GM18951 (cell line): ENCODE data around the gene TARS1.
"Not testable (repeated sequence)": the region's sequence is repeated elsewhere in the genome, so short reads cannot be mapped to it uniquely, and the experiment has no call there.

Experiments used
- POLR2A ChIP-seq: IDR thresholded peaks from 4 replicates; pipeline ENCODE4 v1.6.1; 2011; ENCODE audit warnings: mild to moderate bottlenecking; ENCODE audit not compliant: insufficient read length, insufficient read depth; ENCODE audit errors: extremely low read depth
- in situ Hi-C: fragments of 300-500 bp; cut with MboI; formaldehyde crosslinking; loops from one replicate; pipeline ENCODE4 v1.12.0; 2022; ENCODE audit warnings: low sequenced_read_pairs, mixed read lengths, inconsistent platforms; ENCODE audit not compliant: unreplicated experiment

TARS1 gene

DNA sequence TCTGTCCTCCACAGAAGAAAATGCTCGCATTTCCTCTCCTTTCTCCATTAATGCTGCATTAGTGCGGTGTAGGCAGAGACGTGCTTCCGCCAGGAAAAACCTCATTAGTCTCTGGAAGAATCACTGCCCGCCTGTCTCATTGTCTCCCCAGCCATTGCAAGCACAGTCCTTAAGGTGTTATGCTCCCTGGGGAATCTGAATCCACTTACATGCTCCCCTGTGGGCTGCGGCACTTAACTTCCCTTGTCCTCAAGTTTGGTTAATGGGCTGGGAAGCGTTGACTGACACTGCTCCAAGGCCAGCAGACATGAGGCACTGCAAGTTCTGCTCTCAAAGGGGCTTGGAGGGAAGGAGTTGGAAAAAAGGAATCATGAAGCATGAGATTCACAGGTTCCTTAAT, 41.6 kb downstream of the TARS1 start:
- TF ChIP-seq POLR2A = no peak
- in situ Hi-C loops = no loop called here

DNA sequence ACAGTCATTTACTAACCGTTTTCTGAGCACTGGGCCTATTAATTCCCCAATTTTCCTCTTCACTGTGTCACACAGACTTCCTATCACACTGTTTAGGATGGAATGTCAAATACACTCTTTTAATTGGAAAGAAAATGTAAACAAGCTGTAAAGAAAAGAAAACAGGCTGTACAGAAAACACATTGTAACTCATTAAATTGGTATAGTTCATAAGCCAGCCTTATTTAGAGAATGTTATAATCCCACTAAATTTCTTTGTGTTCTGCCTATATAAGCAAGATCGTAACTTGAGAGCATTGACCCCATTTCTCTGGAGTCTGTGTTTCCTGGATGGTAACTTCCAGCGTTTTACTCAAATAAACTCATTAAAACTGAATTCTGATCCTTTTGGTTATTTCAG, 46.5 kb downstream of the TARS1 start:
- TF ChIP-seq POLR2A = no peak
- in situ Hi-C loops = no loop called here

DNA sequence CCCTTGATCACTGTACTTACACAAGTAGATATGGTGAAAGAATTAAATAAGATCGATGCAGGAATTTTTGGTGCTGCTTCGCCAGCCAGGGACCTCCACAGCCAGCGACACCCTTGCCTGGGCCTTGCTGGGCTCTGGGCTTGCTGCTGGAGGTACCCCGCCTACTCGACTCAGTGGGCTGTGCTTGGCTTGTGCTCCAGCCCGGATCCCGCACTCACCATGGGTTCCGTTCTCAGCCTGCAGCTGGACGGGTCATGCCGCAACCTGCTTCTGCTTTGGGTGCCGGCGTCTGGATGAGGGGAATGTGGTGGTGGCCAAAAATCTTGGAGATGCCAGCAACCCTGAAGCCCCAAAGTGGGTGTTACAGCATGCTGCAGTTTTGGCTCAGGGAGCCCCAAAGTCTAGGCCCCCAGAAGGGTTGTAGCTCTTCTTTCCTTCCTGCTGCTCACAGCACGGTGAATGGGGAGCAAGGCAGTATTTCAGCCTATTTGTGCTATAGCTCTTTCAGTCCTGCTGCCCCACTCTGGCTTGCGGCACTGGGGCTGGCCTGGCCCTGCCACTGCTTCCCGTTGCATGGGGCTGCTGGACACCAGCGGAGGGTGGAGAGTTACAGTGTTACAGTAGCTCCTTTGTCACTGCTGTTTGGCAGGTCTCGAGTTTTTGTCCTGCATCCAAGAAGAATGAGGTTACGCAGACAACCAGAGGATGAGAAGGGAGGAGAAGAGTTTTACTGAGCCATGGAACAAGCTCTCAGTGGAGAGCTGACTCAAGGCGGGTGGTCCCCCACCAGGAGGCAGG, 48.0 kb downstream of the TARS1 start:
- in situ Hi-C loops = no loop called here
- no peak for TF ChIP-seq POLR2A

DNA sequence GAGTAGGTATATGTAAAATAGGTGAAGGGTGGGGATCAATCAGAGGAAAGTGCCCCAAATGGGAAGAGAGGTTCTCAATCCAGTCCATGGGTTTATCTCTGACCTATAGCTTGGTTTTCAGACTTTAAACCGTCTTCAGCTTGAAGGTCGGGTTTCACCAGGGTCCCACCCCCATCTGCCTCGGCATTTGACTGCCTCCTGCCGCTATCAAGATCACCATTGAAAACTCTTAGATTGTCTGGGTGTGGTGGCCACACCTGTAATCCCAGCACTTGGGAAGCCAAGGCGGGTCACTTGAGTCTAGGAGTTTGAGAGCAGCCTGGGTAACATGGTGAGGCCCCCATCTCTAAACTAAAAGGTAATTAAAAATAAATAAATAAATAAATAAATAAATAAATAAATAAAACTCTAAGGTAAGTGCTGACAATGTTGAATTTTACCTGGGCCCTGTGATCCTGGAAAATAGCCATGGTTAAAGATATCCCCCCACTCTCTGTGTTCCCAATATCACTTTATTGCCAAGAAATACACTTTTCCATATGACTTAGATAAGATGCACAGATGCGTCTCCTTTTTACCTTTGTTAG, 48.8 kb downstream of the TARS1 start:
- TF ChIP-seq POLR2A = no peak
- in situ Hi-C loops = no loop called here

DNA sequence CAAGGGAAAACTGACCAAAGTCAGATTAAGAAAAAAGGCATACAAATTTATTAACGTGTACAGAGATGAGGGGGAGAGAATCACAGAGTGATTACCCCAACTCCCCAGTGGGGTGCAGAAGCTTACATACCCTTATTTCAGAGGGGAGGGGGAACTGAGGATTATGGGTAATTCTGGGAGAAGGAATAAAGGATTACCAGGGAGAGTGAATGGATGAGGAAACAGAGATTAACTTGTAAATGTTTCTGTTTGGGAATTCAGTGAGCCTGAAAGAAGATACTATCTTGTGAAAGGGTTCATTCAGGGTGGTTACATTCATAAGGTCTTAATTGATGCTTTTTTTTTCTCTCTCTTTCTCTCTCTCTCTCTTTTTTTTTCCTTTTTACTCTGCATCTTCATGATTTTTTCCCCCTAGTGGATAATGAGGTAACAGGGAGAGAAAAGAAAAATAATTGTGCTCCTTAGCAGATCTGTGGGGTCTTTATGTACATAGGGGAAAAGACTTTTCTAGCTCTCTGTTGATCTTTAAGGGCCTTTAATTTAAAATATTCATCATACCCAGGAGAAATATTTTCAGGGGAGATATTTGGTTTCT, 49.4 kb downstream of the TARS1 start:
- in situ Hi-C loops = no loop called here
- TF ChIP-seq POLR2A = no peak

DNA sequence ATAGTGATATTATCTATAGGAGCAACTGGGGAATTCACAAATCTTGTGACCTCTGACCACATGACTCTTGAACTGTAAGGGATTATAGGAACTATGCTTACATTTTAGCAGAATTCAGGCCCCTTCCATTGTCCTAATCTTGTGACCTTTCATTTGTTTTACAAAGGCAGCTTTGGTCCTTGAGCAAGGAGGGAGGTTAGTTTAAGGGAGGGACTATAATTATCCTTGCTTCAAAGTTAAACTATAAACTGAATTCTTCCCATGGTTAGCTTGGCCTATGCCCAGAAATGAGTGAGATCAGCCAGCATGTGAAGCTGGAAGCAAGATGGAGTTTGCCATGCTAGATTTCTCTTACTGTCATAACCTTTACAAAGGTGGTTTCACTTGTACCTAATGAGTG, 51.2 kb downstream of the TARS1 start:
- in situ Hi-C loops = no loop called here
- no peak for TF ChIP-seq POLR2A

DNA sequence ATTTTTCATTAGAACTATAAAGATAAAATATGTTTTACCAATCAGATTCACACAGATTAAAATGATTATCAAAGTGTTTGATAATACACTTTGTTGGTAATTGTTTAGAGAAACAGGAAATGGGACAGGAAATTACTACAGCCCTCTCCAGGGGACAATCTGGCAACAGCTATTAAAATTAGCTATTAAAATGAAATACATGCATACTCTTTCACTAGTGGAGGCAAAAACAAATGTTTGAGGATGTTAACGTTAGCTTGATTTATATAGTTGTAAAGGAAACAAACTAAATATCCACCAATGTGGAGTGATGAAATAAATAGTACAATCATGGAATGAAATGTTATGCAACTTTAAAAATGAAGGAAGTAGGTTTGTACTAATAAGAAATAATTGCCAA, 53.7 kb downstream of the TARS1 start:
- in situ Hi-C loops = no loop called here
- TF ChIP-seq POLR2A = no peak

DNA sequence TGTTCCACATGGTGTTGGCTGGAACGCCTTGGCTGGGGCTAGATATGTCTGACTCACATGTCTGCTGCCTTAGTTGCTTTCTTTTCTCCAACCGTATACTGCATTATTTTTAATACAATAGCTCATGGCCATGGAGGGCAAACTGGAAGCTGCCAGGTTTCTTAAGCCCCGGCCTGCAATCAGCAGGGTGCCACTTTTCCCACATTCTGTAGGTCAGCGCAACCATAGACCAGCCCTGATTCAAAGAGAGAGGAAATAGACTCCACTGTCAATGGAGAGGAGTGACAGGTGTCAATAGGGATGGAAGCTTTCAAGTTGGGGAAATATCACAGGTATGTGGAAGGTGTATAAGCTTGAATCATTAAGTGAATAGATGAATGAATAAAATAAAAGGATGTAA, 60.5 kb downstream of the TARS1 start:
- in situ Hi-C loops = no loop called here
- no peak for TF ChIP-seq POLR2A

DNA sequence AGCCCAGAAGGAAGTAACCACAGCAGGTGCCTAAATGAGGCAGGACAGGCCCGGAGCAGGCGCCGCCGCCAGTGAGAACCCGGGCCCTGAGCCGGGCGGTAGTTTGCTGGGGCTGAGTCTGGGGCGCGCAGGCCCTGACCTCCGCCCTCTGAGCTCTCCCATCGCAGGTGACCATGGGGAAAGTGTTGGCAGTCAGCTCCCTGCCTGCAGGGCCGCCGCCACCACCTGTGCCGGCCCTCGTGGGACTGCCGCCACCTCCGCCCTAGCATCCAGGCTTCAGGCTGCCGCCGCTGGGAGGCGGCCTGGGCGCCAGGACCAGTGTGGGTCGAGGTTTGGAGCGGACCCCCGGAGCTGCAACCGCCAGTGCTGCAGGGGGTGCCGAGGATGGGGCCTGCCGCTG, 61.1 kb downstream of the TARS1 start:
- in situ Hi-C loops = no loop called here
- no peak for TF ChIP-seq POLR2A

DNA sequence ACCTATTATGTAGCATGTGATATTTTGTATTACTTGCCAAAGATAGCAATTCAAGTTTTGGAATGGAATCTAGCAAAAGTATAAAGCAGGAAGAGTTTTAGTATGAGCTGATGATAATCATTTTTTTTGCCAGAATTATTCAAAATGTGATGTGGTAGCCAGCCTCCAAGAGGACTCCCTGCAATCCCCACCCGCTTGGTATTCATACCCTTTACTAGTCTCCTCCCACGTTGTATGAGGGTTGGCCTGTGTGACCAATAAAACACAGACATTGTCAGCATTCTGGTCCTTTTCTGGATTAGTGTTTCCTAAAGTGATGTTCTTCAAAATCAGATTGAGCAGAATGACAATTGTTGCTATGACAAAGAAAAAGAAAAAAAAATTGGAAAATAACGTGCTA, 63.8 kb downstream of the TARS1 start:
- TF ChIP-seq POLR2A = no peak
- in situ Hi-C loops = no loop called here

DNA sequence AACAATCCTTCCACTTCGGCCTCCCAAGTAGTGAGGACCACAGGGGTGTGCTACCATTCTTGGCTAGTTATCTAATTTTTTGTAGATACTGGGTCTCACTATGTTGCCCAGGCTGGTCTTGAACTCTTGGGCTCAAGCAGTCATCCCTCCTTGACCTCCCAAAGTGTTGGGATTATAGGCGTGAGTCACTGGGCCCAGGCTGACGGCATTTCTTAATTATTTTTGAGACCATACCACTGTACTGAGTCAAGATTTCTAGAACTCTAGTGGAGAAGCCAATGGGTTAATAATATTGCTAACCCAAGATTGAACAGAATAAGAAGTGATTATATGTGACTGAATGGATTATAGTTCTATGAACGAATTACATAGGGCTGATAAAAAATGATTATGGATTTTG, 66.7 kb downstream of the TARS1 start:
- in situ Hi-C loops = no loop called here
- no peak for TF ChIP-seq POLR2A

DNA sequence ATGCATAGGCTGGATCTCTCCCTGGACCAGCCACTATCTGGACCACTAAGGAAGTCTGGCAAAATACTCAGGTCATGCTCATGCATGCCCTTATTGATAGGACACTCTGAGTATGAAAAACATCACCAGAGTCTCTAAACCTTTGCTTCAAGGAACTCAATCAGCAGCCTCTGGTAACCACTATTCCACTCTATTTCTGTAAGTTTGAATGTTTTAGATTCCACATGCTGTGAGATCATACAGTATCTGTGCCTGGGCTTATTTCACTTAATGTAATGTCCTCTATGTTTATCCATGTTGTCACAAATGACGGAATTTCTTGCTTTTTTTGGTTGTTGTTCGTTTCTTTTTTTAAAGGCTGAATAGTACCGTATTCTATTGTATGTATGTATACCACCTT, 68.3 kb downstream of the TARS1 start:
- in situ Hi-C loops = no loop called here
- TF ChIP-seq POLR2A = no peak

DNA sequence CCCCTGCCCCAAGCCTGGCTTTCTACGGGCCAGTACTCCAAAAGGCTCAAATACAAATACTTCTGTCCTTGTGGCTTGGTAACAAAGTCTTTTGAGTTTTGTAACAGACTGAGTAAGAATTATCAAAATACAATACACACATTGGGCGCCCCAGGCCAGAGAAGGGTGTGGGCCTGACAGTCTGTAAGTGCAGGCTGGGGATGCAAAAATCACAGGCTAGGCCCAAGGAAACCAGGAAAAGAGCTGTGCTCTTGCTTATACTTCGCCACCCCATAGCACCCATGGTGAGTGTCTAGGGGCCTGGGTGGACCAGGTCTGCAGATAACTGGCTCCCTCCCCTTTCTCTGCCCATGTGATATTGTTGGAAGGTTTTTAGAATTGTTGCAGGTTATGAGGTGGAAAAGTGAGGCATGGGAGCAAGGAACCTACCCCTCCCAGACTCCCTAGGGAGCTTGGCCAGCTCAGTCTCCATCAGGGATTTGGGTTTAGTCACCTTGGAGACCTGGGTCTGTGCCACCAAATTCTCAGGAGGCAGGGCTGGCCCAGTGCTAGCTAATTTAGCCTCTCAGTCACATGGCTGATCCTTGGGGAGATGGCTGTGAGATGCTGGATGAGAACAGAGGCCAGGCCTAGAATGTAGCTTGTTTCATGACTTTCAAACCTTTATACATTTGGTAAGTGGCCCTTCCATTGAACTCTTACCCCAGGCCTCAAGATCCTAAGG, 72.9 kb downstream of the TARS1 start:
- in situ Hi-C loops = no loop called here
- no peak for TF ChIP-seq POLR2A

DNA sequence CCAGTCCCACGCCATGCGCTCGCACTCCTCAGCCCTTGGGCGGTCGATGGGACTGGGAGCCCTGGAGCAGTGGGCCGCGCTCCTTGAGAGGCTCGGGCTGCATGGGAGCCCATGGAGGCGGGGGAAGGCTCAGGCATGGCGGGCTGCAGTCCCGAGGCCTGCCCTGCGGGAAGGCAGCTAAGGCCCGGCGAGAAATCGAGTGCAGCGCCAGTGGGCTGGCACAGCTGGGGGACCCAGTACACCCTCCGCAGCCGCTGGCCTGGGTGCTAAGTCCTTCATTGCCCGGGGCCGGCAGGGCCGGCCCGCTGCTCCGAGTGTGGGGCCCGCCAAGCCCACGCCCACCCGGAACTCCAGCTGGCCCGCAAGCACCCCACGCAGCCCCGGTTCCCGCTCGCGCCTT, 74.6 kb downstream of the TARS1 start:
- in situ Hi-C loops = not testable (repeated sequence)
